ENCODE measurements around the gene UVRAG. TPM values are rescaled to one million over a fixed set of nuclear protein-coding genes. Genes with fewer than 3 reads are reported as not detected.
A peak's percentile ranks its signal among the peaks of the same experiment; 100 is the strongest.

The UVRAG gene
- total and polyA plus RNA-seq, 12 donors = 5.0 to 18.3 (median 13.4) TPM

GRCh38 chr11:75945446-75945845, 130.4 kb downstream of the UVRAG start:
- DNase-seq = no peak
- ATAC-seq = no peak
- H3K36me3 ChIP-seq = no peaks in the 10 kb centered on the region
- peaks cover 0 to 60% (median 38%) of the 10 kb centered on the region in 9 donors for H3K4me1 ChIP-seq
- WGBS, 2 donors = 94% methylated on average over 1 of the region's 1 CpG
- intact Hi-C loops (cut with DNase I) = loop anchor here in 1 of 10 donors (5.0 kb wide), 1 partner anchor 228 kb away; the partner anchor contains the start of gene MOGAT2
- TF ChIP-seq CTCF (IDR thresholded peaks at IDR 0.05) = no peak
- no peaks in the 10 kb centered on the region for H3K9me3 ChIP-seq
- H3K27ac ChIP-seq = peak overlapping the region in 1 of 10 donors; percentile 38
- H3K27me3 ChIP-seq = no peaks in the 10 kb centered on the region
- H3K4me3 ChIP-seq = no peak overlapping the region

- Histone ChIP-seq H3K27me3 (no peaks in the 10 kb centered on the region), H3K4me3 (no peak overlapping the region), H3K4me1 (peaks cover 0 to 55% (median 34%) of the 10 kb centered on the region in 9 donors), H3K36me3 (no peaks in the 10 kb centered on the region), H3K27ac (peak overlapping the region in 5 of 10 donors; percentile 5 to 59 (median 38)), H3K9me3 (no peaks in the 10 kb centered on the region)
- intact Hi-C loops (cut with DNase I) = loop anchor here in 1 of 10 donors (5.0 kb wide), 1 partner anchor 229 kb away; the partner anchor contains the start of gene MOGAT2
- DNase-seq (no peak), ATAC-seq (no peak)
- 61 to 64% methylated on average over 2 of the region's 2 CpGs for WGBS, 2 donors
- no peak for TF ChIP-seq CTCF (IDR thresholded peaks at IDR 0.05)
These were observed 130.9 kb downstream of the UVRAG start for GRCh38 chr11:75945947-75946346.

- intact Hi-C loops (cut with DNase I) = loop anchor here in 1 of 10 donors (5.0 kb wide), 1 partner anchor 230 kb away; the partner anchor contains the start of gene MOGAT2
- Histone ChIP-seq H3K27ac (peak overlapping the region in 7 of 10 donors; percentile 9 to 59 (median 53)), H3K36me3 (no peaks in the 10 kb centered on the region), H3K4me3 (no peak overlapping the region), H3K9me3 (no peaks in the 10 kb centered on the region), H3K4me1 (peaks cover 0 to 47% (median 33%) of the 10 kb centered on the region in 9 donors), H3K27me3 (no peaks in the 10 kb centered on the region)
- no peak for TF ChIP-seq CTCF (IDR thresholded peaks at IDR 0.05)
- DNase-seq = peak in 1 of 2 donors; percentile 44
- peak; percentile 65 to 92 (median 84) for ATAC-seq
- WGBS, 2 donors = 72 to 81% methylated on average over 8 of the region's 8 CpGs
These were observed 131.8 kb downstream of the UVRAG start for GRCh38 chr11:75946531-75947530.

- peak overlapping the region in 1 of 10 donors; percentile 4 for H3K27ac ChIP-seq
- no peaks in the 10 kb centered on the region for H3K9me3 ChIP-seq
- no peaks in the 10 kb centered on the region for H3K27me3 ChIP-seq
- WGBS, 2 donors = 77 to 82% methylated on average over 6 of the region's 6 CpGs
- intact Hi-C loops (cut with DNase I) = loop anchor here in 1 of 10 donors (5.0 kb wide), 1 partner anchor 232 kb away; the partner anchor contains the start of gene MOGAT2
- H3K36me3 ChIP-seq = no peaks in the 10 kb centered on the region
- no peak for ATAC-seq
- no peak overlapping the region for H3K4me3 ChIP-seq
- no peak for TF ChIP-seq CTCF (IDR thresholded peaks at IDR 0.05)
- DNase-seq = no peak
- H3K4me1 ChIP-seq = peaks cover 0 to 60% (median 30%) of the 10 kb centered on the region in 9 donors
These were observed 134.1 kb downstream of the UVRAG start for GRCh38 chr11:75949023-75949672.
